Endodermal cell (in vitro differentiated cells): Measurements from ENCODE around the gene TREML1. TPM values are rescaled to one million over a fixed set of nuclear protein-coding genes. Genes with fewer than 3 reads are reported as not detected.

Experiments used
- DNase-seq: peaks from one replicate; pipeline ENCODE4 v3.0.0-alpha.2; 2017
- H3K27ac ChIP-seq: 2 replicates; pipeline ENCODE4 v1.5.1; 2013; ENCODE audit warnings: mild to moderate bottlenecking, low read depth, low read length, moderate library complexity
- H3K27me3 ChIP-seq: 2 replicates; pipeline ENCODE4 v1.6.1; 2013; ENCODE audit warnings: mild to moderate bottlenecking, low read length, moderate library complexity; ENCODE audit not compliant: insufficient read depth, control insufficient read depth, poor library complexity, severe bottlenecking
- H3K36me3 ChIP-seq: 2 replicates; pipeline ENCODE4 v1.7.0; 2013; ENCODE audit warnings: mild to moderate bottlenecking, low read length, moderate library complexity; ENCODE audit not compliant: control insufficient read depth, insufficient read depth
- H3K4me1 ChIP-seq: one replicate; pipeline ENCODE4 v1.7.0; 2013; ENCODE audit warnings: low read length; ENCODE audit not compliant: control insufficient read depth, insufficient read depth
- H3K4me3 ChIP-seq: 2 replicates; pipeline ENCODE4 v1.5.1; 2013; ENCODE audit warnings: mild to moderate bottlenecking, low read length, moderate library complexity
- H3K9ac ChIP-seq: 2 replicates; pipeline ENCODE4 v1.6.1; 2013; ENCODE audit warnings: mild to moderate bottlenecking, low read length, moderate library complexity; ENCODE audit not compliant: poor library complexity, severe bottlenecking; ENCODE audit errors: extremely low read depth
- H3K9me3 ChIP-seq: 2 replicates; pipeline ENCODE4 v1.6.1; 2013; ENCODE audit warnings: mild to moderate bottlenecking, low read length, moderate library complexity; ENCODE audit not compliant: control insufficient read depth
- H3K27ac Mint-ChIP-seq: 2 replicates; pipeline ENCODE4 v1.8.0; 2020; ENCODE audit warnings: mixed read lengths
- H3K27me3 Mint-ChIP-seq: 2 replicates; pipeline ENCODE4 v1.8.0; 2021; ENCODE audit warnings: mild to moderate bottlenecking, mixed read lengths; ENCODE audit not compliant: insufficient read depth
- H3K36me3 Mint-ChIP-seq: 2 replicates; pipeline ENCODE4 v1.8.0; 2020; ENCODE audit warnings: low read depth, mixed read lengths
- H3K4me1 Mint-ChIP-seq: 2 replicates; pipeline ENCODE4 v1.8.0; 2020; ENCODE audit warnings: mixed read lengths
- H3K4me3 Mint-ChIP-seq: 2 replicates; pipeline ENCODE4 v1.8.0; 2020; ENCODE audit warnings: mild to moderate bottlenecking, moderate library complexity, mixed read lengths
- H3K9me3 Mint-ChIP-seq: 2 replicates; pipeline ENCODE4 v1.8.0; 2020; ENCODE audit warnings: mild to moderate bottlenecking, mixed read lengths
- CTCF ChIP-seq: fragments of 200-600 bp; sonication (generic); conservative IDR thresholded peaks from 2 replicates; pipeline ENCODE4 v1.5.0; 2021; ENCODE audit warnings: antibody characterized with exemption, mild to moderate bottlenecking
- WGBS, 2 experiments: methylation state at CpG; one replicate each; pipeline versions ENCODE4 v1.1.5 to v1.1.7; 2013; ENCODE audit warnings: missing lambda C conversion rate in 2 of 2, mixed read lengths in 1 of 2; ENCODE audit not compliant: insufficient coverage in 1 of 2, insufficient read length in 1 of 2; 5-methylcytosine and 5-hydroxymethylcytosine counted together
- total RNA-seq, 2 donors: library from RNA; stranded (reverse); fragmentation: NEBNext Ultra II Directional in 1 of 2; extraction: Animal tissue kit (Norgen Biotek cat#: 25700) in 1 of 2; gene quantifications; 2 replicates in 1 of 2; 3 replicates in 1 of 2; pipeline ENCODE4 v1.2.1, GENCODE V29; 2021

TREML1 gene
- total RNA-seq, 2 donors from 2014 or later: 0.31 to 0.53 TPM

- Mint-ChIP-seq H3K9me3 (peaks cover 12% of the 10 kb centered on the region), H3K27ac (no peak overlapping the region), H3K4me3 (no peak overlapping the region), H3K27me3 (peaks cover 32% of the 10 kb centered on the region), H3K4me1 (no peaks in the 10 kb centered on the region), H3K36me3 (no peaks in the 10 kb centered on the region)
- DNase-seq: no peak
- peaks cover 19% of the 10 kb centered on the region for H3K27me3 ChIP-seq
- no peak for TF ChIP-seq CTCF
- no peak overlapping the region for H3K27ac ChIP-seq
- WGBS, 2 experiments: 94% methylated on average over 3 of the region's 3 CpGs; no CpG with 5 or more reads in 1 of the 2 experiments
- no peaks in the 10 kb centered on the region for H3K4me1 ChIP-seq
- H3K4me3 ChIP-seq: no peak overlapping the region
- peaks cover 14% of the 10 kb centered on the region for H3K9me3 ChIP-seq
- no peaks in the 10 kb centered on the region for H3K36me3 ChIP-seq
- no peak overlapping the region for H3K9ac ChIP-seq
Measured at GRCh38 chr6:41194386-41194785, 40.2 kb upstream of the TREML1 start.

GRCh38 chr6:41193884-41194283 is 39.7 kb upstream of the TREML1 start:
- no peak for DNase-seq
- H3K9ac ChIP-seq: no peak overlapping the region
- H3K9me3 ChIP-seq: peaks cover 17% of the 10 kb centered on the region
- H3K36me3 Mint-ChIP-seq: no peaks in the 10 kb centered on the region
- H3K36me3 ChIP-seq: no peaks in the 10 kb centered on the region
- H3K27ac ChIP-seq: no peak overlapping the region
- no peaks in the 10 kb centered on the region for H3K4me1 Mint-ChIP-seq
- peaks cover 32% of the 10 kb centered on the region for H3K27me3 Mint-ChIP-seq
- H3K4me1 ChIP-seq: no peaks in the 10 kb centered on the region
- peaks cover 15% of the 10 kb centered on the region for H3K9me3 Mint-ChIP-seq
- 77 to 83% methylated on average over 2 to 5 of the region's 5 CpGs for WGBS, 2 experiments
- H3K4me3 ChIP-seq: no peak overlapping the region
- TF ChIP-seq CTCF: no peak
- peaks cover 19% of the 10 kb centered on the region for H3K27me3 ChIP-seq
- H3K4me3 Mint-ChIP-seq: no peak overlapping the region
- no peak overlapping the region for H3K27ac Mint-ChIP-seq

- DNase-seq: no peak
- H3K27me3 ChIP-seq: peaks cover 19% of the 10 kb centered on the region
- no peaks in the 10 kb centered on the region for H3K36me3 ChIP-seq
- H3K27ac ChIP-seq: no peak overlapping the region
- 87 to 89% methylated on average over 3 to 5 of the region's 5 CpGs for WGBS, 2 experiments
- Mint-ChIP-seq H3K4me3 (no peak overlapping the region), H3K27ac (no peak overlapping the region), H3K9me3 (peaks cover 15% of the 10 kb centered on the region), H3K36me3 (no peaks in the 10 kb centered on the region), H3K27me3 (peaks cover 32% of the 10 kb centered on the region), H3K4me1 (no peaks in the 10 kb centered on the region)
- H3K4me1 ChIP-seq: no peaks in the 10 kb centered on the region
- no peak overlapping the region for H3K4me3 ChIP-seq
- no peak for TF ChIP-seq CTCF
- H3K9me3 ChIP-seq: peaks cover 17% of the 10 kb centered on the region
- H3K9ac ChIP-seq: no peak overlapping the region
Measured at GRCh38 chr6:41193171-41193734, 39.1 kb upstream of the TREML1 start.
